DMS 273 (cell line): Measurements from ENCODE around the gene CCL26.
A peak's percentile ranks its signal among the peaks of the same experiment; 100 is the strongest.

Experiments used
- DNase-seq: peaks from one replicate; lab custom pipeline; 2025; ENCODE audit not compliant: unreplicated experiment; lab: John Stamatoyannopoulos, UW

CCL26 gene, protein sequence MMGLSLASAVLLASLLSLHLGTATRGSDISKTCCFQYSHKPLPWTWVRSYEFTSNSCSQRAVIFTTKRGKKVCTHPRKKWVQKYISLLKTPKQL

DNA sequence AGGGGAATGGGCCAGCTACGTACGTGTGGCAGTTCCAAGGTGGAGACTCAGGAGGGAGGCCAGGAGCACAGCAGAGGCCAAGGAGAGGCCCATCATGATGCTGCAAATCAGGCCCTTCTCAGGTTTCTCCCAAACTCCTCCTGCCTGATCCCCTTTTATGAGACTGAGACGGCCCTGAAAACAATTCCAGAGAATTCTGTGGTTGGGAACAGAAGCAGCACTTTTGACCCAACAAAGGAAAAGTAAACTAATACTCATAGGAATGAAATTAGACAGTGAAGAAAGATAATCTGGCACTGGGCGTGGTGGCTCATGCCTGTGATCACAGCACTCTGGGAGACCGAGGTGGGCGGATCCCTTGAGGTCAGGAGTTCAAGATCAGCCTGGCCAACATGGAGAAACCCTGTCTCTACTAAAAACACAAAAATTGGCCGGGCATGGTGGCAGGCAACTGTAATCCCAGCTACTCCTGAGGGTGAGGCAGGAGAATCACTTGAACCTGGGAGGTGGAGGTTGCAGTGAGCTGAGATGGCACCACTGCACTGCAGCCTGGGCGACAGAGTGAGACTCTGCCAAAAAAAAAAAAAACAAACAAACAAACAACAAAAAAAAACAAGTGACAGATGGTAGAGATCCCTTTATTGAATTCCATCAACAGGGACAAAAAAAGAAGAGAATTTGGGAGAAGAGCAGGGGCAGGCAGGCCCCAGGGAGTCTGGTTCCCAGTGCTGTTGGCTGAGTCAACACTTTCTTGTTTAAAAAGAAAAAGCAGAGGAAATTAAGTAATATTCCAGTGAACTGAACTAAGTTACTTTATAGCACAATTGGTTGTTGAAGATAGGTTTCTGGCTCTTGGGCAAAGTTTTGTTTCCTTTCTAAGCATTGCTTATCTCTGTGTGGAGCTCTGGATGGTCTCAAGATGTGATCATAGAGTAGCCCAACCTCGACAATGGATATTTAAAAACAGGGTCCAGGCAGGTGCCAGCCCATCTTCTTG lies at the start of gene CCL26:
TSS of gene CCL26 (minus strand) at position 131 of the 997 bp plus-strand sequence. CDS start at position 96, 35 bp downstream.
- DNase-seq = no peak

DNA sequence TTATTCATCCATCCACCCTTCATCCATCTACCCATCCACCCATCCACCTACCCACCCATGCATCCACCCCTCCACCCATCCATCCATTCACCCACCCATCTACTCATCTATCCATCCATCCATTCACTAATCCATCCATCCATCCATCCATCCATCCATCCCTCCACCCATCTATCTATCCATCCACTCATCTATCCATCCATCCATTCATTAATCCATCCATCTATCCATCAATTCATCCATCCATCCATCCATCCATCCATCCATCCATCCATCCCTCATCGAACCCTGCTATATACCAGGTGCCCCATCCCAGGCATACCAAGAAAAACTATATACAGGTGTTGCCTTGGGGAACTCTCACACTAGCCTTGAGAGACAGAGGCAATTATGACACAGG lies 48.7 kb upstream of the CCL26 start:
- DNase-seq = no peak

DNA sequence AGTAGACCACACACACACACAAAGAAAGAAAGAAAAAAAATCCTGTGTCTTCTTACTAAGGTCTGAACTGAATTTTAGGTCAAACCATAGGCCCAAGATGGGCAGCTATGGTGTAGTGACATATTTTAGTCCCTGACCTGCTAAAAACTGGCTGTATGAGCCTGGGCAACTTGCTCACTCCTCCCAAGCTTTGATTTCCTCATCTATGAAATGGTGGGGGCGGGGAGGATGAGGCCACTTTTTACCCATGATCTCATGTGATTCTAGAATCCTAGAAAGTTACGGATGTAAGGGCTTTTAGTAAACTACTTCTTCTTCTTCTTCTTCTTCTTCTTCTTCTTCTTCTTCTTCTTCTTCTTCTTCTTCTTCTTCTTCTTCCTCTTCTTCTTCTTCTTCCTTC lies 47.7 kb upstream of the CCL26 start:
- no peak for DNase-seq

DNA sequence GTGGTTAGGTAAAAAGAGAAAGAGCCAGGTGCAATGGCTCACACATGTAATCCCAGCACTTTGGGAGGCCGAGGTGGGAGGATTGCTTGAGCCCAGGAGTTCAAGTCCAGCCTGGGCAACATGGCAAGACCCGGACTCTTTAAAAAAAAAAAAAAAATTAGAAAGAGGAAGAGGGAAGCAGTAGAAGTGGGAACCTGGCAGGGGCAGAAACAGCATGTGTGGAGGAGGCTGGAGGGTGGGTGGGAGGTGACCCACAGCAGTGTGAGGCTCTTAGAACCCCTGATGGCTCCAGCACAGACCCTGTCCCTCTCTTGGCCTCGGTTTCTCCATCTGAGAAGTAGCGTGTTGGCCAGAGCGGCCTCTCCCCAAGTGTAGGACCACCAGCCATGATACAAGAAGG lies 46.5 kb upstream of the CCL26 start:
- no peak for DNase-seq

DNA sequence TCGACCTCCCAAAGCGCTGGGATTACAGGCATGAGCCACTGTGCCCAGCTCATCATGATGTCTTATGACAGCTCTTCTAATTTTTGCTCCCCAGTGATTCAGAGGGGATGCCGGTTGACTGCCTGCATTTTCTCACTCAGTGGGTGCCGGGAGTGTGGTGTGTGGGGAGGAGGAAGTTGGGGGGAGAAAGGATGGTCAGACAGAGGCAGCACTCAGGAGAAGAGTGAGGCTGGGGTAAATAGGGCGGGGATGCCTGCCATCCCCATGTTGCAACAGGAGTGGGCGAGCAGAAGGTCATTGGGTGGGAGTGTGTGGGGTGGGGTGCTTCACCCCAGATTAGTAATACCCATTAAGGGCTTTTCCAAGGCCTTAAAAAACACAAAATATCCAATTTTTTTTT lies 45.1 kb upstream of the CCL26 start:
- DNase-seq = no peak

DNA sequence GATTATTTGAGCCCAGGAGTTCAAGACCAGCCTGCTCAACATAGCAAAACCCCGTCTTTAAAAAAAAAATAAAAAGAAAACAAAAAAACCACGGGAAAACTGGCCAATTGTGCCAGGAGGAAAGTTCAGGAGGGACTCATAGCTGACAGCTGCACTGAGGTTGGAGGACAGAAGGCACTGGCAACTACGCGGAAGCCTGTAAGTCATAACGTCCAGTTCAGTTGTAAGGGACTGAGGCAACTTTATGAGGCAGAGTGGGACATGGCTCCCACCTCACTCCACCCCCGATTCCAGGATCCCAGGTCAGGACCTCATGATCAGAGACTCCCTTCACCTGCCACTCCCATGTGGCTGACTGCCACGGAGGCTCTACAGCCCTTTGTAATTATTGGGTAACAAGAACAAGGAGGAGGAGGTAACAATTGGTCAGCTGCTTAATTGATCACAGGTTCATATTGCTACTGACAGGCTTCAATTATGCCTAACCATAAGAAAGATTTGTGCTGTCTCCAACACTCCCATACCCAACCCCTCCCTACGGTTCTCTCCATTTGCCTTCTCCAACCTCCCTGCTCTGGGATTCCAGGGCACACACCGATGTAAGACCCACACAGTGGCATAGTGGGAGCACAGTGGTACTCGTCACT lies 43.5 kb upstream of the CCL26 start:
- no peak for DNase-seq

DNA sequence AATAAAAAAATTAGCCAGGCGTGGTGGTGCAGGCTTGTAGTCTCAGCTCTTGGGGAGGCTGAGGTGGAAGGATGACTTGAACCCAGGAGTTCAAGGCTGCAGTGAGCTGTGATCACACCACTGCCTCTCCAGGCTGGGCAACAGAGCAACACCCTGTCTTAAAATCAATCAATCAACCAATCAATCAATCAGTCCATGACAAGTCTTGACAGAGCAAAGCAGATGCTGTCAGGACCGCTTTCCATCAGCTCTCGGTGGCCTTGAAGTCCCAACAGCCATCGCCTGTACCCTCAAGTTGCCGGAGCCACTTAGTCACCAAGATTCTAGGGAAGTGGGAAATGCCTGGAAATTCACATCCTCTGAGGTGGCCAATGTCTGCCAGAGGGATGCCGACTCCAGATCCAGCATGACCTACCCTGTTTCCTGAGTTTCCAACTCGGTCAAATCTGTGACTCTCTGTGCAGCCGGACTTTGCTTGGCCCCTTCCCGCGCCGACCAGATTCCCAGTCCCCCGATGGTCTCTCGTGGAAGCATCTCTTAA lies 42.5 kb upstream of the CCL26 start:
- no peak for DNase-seq

DNA sequence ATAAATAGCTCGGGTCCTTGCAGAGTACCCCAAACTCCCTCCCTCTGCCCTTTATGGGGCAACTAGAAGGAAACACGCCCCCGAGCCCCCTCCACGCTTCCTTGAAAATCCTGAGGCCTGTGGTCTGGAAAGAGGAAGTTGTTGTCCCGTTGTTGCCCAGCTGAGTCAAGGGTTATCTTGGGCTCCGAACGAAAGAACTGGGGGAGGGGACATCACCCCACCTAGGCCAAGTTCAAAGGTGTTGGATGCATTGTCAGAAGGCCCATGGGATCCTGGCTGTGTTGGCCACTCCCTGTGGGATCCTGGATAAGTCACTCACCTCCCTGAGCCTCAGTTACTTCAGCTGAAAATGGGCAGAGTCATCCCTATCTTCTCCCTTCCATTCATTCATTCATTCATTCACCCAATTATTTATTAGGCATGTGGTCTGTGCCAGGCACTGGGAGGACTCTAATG lies 41.8 kb upstream of the CCL26 start, which contains the start of gene CCL24:
TSS of gene CCL24 (minus strand) at position 26 of the 456 bp plus-strand sequence. CDS start 91 bp downstream, outside the sequence.
- DNase-seq = no peak

DNA sequence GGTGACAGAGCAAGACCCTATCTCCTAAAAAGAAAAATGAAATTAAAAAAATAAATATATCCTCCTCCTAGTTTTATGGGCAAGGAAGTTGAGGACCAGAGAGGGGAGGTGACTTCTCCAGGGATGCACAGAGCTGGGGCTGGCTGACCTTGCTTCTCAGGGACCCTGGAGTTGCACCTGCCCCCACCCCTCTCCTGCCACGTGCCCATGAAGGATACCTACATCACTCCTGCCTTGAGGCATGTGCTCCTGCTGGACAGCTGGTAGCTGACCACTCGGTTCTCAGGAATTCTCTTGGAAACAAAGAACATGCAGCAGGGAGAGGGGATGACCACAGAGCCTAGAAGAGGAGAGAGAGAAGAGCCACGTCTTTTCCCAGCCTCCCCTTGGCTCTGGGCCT lies 41.1 kb upstream of the CCL26 start:
- no peak for DNase-seq

DNA sequence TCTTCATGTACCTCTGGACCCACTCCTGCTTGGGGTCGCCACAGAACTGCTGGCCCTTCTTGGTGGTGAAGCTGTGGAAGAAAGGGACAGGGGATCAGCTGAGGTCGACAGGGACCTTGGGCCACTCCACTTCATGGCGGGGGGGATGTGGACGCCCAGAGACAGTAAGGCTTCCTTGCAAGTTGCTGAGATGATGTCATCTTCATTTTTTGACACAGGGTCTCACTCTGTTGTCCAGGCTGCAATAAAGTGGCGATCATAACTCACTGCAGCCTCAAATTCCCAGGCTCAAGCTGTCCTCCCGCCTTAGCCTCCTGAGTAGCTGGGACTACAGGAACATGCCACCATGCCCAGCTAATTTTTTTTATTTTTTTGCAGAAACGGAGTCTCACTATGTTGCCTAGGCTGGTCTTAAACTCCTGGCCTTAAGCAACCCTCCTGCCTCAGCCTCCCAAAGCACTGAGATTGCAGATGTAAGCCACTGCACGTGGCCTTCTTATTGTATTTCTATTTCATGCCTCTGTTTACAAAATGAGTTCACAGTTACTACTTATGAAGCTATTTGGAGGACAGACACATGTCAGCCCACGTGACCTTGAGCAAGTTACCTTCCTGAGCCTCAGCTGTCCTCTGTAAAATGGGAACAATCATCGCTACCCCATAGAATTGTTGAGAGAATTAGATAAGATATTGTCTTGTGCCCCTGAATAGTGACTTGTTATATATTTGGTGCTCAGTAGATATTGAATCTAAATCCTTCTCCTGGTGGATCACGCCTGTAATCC lies 40.1 kb upstream of the CCL26 start:
- no peak for DNase-seq

DNA sequence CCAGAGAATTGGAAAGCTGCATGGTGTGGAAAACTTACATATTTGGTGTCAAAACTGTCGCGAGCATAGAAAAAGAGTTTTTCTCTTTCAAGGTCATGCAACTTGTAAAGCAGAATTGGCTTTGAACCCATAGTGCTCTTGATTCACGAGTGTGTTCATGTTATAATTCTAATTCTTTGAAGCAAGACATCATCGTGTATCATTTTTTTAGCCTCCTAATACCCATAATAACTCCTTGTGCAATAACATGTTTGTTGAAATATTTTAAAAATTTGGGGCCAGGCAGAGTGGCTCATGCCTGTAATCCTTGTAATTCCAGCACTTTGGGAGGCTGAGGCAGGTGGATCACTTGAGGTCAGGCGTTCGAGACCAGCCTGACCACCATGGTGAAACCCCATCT lies 37.4 kb upstream of the CCL26 start:
- DNase-seq = no peak

DNA sequence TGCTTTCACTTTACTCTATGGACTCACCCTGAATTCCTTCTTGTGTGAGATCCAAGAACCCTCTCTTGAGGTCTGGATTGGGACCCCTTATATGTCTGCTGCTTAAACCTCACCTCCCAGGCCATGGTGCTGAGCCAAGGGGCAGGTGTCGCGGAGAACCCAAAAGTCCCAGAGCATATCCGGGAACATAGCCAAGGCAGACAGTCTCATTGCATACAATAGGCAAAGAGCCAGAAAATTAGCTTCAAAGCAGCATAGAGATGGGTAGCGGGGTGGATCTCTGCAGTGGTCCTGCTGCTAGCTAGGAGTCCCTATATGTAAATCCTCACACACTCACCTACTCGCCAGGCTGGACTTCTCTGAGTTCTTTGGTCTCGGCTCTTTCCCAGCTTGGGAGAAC lies 36.1 kb upstream of the CCL26 start:
- DNase-seq = peak; percentile 89

DNA sequence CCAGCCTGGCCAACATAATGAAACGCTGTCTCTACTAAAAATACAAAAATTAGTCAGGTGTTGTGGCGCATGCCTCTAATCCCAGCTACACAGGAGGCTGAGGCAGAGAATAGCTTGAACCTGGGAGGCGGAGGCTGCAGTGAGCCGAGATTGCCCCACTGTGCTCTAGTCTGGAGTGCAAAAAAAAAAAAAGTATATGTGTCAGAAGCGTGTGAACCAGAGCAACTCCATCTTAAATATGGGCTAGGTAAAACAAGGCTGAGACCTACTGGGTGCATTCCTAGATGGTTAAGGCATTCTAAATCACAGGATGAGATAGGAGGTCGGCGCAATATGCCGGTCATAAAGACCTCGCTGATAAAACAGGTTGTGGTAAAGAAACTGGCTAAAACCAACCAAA lies 35.4 kb upstream of the CCL26 start:
- DNase-seq = no peak

DNA sequence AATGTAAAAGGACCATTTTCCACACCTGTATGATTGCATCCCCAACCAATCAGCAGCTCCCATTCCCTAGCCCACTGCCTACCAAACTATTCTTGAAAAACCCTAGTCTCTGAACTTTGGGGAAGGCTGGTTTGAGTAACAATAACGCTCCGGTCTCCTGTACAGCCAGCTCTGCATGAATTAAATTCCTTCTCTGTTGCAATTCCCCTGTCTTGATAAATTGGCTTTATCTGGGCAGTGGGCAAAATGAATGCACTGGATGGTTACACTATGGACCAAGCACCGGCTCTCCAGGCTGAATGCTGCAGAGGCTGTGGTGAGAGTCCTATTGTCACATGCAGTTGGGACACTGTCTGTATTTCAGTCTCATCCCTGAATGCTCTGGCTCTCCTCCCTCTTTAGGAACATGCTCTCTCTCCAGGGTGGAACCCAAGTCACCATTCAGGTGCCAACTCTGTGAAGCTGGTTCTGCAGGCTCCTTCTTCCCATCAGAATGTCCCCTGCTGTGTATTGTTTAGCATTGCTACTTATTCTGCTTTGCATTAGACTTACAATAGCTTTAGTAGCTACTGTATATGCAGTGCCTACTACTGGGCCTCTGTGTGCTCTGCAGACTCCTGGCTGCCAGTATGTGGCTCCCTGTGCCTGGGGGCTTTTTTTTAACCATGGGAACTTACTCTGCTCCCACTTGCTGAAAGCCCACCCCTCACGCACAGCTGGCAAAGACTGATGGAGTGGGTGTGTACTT lies 34.7 kb upstream of the CCL26 start:
- DNase-seq = no peak

DNA sequence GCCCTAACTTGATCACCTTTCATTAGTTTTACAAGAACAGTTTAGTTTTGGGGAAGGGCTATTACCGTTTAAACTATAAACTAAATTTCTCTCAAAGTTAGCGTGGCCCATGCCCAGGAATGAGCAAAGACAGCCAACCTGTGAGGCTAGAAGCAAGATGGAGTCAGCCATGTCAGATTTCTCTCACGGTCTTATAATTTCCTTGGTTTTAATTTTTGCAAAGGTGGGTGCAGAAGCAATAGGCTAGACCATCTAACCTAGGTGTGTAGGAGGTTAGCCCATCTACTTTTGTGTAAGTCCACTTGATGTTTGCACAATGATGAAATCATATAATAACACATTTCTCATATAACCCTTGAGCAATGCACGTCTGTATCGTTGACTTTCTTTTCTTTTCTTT lies 32.7 kb upstream of the CCL26 start:
- no peak for DNase-seq

DNA sequence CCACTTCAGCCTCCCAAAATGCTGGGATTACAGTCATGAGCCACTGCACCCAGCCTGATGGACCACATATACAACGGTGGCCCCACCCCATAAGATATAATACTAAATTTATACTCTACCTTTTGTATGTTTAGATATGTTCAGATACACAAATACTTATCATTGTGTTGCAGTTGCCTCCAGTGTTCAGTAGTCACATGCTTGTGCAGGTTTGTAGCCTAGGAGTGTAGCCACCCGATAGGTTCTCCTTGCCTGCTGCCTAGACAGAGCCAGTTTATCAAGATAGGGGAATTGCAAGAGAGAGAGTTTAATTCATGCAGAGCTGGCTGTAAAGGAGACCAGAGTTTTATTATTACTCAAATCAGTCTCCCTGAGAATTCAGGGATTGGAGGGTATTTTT lies 32.0 kb upstream of the CCL26 start:
- no peak for DNase-seq

DNA sequence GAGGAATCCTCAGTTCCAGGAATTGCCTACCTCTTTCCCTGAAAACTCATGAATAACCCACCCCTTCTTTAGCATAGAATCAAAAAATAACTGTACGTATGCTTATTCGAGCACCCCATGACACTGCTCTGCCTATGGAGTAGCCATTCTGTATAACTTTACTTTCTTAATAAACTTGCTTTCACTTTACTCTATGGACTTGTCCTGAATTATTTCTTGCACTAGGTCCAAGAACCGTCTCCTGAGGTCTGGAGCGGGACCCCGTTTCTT lies 30.5 kb upstream of the CCL26 start:
- no peak for DNase-seq

DNA sequence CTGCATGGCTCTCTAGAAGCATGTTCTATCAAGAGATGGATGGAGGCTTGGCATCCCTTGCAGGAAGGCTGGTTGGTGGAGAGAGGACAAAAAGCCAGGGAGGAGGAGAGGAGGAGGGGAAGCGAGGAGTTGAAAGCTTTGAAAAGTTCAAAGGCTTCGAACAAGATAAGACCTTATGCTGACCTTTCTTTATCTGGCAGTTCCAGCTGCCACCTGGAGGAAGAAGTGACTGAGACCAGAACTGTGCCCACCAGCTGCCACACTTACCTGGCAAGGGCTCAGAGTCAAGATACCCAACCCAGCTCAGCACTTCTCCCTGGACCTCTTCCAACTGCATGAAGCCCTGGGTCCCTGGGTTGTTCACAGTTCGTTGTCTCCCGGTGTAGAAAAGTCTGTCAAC lies 26.8 kb upstream of the CCL26 start:
- peak; percentile 77 for DNase-seq

DNA sequence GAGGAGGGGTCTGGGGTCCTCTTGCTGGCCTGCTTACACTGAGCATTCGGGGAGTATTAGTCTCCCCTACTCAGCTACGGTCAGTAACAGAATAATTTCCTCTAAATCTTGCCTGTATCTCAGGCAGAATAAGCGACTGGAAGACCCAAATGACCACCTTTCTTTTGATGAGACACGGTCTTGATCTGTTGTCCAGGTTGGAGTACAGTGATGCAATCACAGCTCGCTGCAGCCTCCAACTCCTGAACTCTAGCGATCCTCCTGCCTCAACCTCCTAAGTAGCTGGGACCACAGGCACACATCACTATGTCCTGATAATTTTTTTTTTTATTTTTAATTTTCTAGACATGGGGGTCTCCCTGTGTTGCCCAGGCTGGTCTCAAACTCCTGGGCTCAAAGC lies 24.4 kb upstream of the CCL26 start:
- DNase-seq = no peak

DNA sequence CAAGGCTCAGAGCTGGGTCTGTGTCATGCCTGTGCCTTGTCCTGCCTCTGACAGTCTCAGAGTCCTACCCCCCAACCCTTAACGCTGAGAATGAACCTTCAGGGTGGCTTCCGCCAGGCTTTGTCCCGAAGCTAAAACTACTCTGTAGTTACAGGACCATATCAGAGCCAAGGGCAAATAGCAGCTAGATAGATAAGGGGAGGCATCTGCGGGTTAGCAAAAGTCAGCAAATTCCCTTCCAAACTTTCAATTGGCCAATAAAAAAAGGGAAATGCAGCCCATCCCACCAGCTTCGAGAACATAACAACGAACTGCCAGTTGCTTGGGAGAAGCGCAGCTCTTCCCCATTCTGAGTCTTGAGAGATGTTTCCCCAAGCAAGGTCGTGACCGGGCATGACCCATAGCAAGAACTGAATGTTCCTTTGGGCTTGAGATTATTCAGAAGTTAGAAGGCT lies 23.8 kb upstream of the CCL26 start:
- DNase-seq = no peak
